ENCODE results near the gene FAU. TPM values are rescaled to one million over a fixed set of nuclear protein-coding genes. Genes with fewer than 3 reads are reported as not detected.

The FAU gene
- total RNA-seq, 4 donors from 2014 or later, result 161 to 5,220 (median 1,903) TPM

- intact Hi-C loops (cut with DNase I; ENCODE audit: low total_unique reads), result no loop called here
- Histone ChIP-seq H3K27me3 (no peaks in the 10 kb centered on the region), H3K4me3 (peak overlapping the region; percentile 57 to 64), H3K4me1 (peaks cover 0 to 13% of the 10 kb centered on the region in 2 donors), H3K9me3 (no peaks in the 10 kb centered on the region), H3K27ac (peak overlapping the region; percentile 96 to 97), H3K36me3 (no peaks in the 10 kb centered on the region)
- TF ChIP-seq POLR2A (IDR thresholded peaks at IDR 0.05) (peak; percentile 37 to 48), CTCF (IDR thresholded peaks at IDR 0.05) (peak in 1 of 4 experiments; percentile 9)
- peak; percentile 91 to 95 for DNase-seq
Measured at GRCh38 chr11:65134952-65135632, 13.2 kb upstream of the FAU start.

GRCh38 chr11:65134240-65134951 lies 12.5 kb upstream of the FAU start, which contains the start of gene SYVN1:
Gene SYVN1 (minus strand): TSS chr11:65134519. CDS start chr11:65133601, 918 bp downstream.
- peak; percentile 89 to 91 for DNase-seq
- H3K9me3 ChIP-seq, result no peaks in the 10 kb centered on the region
- no peaks in the 10 kb centered on the region for H3K27me3 ChIP-seq
- peak within 1 kb of the TSS; percentile 57 to 64 for H3K4me3 ChIP-seq
- intact Hi-C loops (cut with DNase I; ENCODE audit: low total_unique reads), result no loop called here
- peak within 1 kb of the TSS; percentile 96 to 97 for H3K27ac ChIP-seq
- no peaks in the 10 kb centered on the region for H3K36me3 ChIP-seq
- TF ChIP-seq POLR2A (IDR thresholded peaks at IDR 0.05), result peak; percentile 82 to 96
- peak in 2 of 4 experiments; percentile 18 to 32 for TF ChIP-seq CTCF (IDR thresholded peaks at IDR 0.05)
- peaks cover 0 to 13% of the 10 kb centered on the region in 2 donors for H3K4me1 ChIP-seq

GRCh38 chr11:65133724-65134123 lies 11.8 kb upstream of the FAU start:
- intact Hi-C loops (cut with DNase I; ENCODE audit: low total_unique reads), result no loop called here
- peaks cover 0 to 13% of the 10 kb centered on the region in 2 donors for H3K4me1 ChIP-seq
- no peaks in the 10 kb centered on the region for H3K36me3 ChIP-seq
- peak overlapping the region; percentile 96 to 97 for H3K27ac ChIP-seq
- TF ChIP-seq POLR2A (IDR thresholded peaks at IDR 0.05), result no peak
- no peak for TF ChIP-seq CTCF (IDR thresholded peaks at IDR 0.05)
- peak; percentile 36 to 64 for DNase-seq
- H3K4me3 ChIP-seq, result peak overlapping the region; percentile 57 to 64
- H3K9me3 ChIP-seq, result no peaks in the 10 kb centered on the region
- no peaks in the 10 kb centered on the region for H3K27me3 ChIP-seq

- no peak for TF ChIP-seq CTCF (IDR thresholded peaks at IDR 0.05)
- TF ChIP-seq POLR2A (IDR thresholded peaks at IDR 0.05), result no peak
- peak overlapping the region; percentile 57 to 64 for H3K4me3 ChIP-seq
- H3K27ac ChIP-seq, result peak overlapping the region; percentile 96 to 97
- no peaks in the 10 kb centered on the region for H3K27me3 ChIP-seq
- no peaks in the 10 kb centered on the region for H3K36me3 ChIP-seq
- intact Hi-C loops (cut with DNase I; ENCODE audit: low total_unique reads), result no loop called here
- peak; percentile 28 to 32 for DNase-seq
- no peaks in the 10 kb centered on the region for H3K9me3 ChIP-seq
- peaks cover 0 to 13% of the 10 kb centered on the region in 2 donors for H3K4me1 ChIP-seq
Measured at GRCh38 chr11:65132988-65133700, 11.2 kb upstream of the FAU start.

Data from uterus (tissue), 4 donors.